HG03060 (cell line): ENCODE results near the gene ERP27.

Experiments
- ATAC-seq: cut with Tn5 transposase; IDR thresholded peaks from one replicate; pipeline ENCODE4 v1.9.1; 2021; ENCODE audit warnings: low read depth, moderate number of reproducible peaks; ENCODE audit not compliant: unreplicated experiment

ERP27 gene

DNA sequence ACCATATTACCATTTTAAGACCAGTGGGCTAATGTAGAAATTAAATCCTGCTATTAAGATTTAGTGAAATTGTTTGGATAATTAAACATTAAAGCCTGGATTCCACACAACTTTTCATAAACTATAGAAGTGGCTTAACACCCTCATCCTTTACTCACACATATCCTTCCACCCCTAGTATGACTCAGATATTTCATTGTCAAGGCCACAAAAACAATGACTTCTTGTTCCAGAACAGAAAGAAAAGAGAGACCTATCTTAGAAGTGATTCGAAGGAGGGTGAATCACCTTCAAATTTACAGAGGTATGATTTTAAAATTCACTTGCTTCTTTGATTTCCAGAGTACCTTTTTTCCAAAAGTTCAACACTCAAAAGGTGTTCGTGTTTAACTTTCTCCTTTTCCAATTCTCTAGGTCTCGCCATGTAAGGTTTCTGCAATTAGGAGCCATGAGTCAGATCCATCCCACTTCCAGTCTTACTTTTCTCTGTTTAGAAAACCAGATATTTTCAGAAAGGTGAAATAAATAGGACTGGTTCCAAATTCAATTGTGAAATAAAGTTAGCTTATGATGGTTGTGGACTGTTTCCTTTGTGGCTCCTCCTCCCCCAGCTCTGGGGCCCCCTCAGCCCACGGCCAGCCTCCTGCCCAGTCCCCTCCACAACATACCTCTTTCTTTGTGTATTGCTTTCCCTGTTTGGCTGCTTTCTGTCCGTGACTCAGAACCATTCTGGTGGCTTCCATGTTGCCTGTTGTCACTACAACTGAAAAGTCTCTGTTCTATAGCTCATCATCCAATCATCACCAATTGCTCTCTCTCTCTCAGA is 28.0 kb downstream of the ERP27 start:
- no peak for ATAC-seq

DNA sequence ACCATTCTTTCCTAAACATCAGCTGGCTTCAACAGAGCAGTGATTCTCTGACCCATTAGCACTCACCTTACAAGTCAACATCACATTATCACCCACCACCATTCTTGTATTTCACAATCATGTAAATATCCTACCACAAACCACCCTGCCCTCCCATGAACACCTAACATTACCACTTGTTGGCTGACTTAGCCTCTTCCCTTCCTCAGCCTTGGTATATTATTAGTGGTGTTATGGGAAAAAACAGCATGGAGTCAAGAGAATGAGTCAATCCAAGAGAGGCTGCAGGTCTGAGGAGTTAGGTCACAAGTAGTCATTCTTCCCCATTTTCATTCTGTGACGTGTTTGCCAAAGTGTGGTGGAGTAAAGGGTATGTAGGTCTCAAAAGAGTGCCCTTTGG is 30.4 kb downstream of the ERP27 start:
- ATAC-seq = no peak

DNA sequence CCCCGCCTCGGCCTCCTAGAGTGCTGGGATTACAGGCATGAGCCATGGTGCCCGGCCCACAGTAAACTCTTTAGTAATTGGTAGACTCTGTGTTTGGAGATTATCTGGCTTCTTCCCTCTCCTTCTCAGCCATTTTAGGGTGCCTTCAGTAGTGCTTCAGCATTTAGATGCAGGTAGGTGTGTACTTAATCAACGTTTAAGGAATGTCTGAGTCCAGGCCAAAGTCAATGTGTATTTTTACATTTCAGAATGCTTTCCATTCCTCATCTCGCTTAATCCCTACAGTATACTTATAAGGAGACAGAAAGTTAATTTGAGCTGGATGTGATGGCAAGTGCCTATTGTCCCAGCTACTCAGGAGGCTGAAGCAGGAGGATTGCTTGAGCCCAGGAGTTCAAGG is 32.2 kb downstream of the ERP27 start:
- no peak for ATAC-seq

DNA sequence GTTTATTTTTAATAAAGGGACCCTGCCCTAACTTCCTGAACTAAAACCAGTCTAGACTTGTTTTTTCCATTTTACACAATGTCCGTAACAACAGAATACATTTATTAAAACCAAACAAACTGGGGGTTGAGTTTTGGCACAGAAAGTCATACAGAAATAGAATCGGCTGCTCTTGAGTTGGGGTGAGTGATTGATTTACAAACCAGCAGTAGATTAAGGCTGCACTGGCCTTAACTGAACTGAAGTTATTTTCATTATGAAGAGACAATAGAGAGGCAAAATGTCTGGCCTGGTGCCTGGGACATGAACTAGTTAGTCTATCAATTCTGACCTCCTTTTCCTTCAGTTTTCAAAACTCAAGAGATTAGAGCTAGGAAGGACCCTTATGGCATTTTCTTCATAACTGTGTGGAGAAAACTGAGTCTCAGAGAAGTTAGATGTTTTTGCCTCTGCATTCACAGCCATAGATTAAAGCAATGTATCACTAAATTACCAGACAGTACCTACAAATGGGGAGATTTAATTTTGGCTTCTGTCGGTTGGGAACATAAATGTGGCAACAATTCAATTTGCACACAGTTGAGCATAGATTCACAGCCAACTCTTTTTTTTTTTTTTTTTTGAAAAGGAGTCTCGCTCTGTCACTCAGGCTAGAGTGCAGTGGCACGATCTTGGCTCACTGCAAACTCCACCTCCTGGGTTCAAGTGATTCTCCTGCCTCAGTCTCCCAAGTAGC is 32.9 kb downstream of the ERP27 start:
- ATAC-seq = no peak

DNA sequence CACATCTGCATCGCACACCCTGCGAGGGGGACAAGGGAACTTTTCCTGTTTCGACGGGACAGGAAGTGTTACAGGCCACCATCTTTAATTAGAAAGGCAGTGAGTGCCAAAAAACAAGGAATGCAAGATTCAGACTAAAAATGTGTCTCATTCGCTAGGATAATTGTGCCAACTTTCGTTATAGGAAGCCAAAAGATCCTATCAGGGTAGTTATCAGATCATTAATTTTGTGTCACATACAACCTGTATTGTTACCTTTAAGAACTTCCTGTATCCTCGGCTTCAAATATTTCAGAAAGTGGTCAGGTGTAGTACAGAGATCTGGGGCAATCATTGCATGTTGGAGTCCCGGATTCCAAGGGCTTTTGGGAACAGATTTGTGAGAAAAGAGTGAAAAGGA is 33.5 kb downstream of the ERP27 start:
- no peak for ATAC-seq

DNA sequence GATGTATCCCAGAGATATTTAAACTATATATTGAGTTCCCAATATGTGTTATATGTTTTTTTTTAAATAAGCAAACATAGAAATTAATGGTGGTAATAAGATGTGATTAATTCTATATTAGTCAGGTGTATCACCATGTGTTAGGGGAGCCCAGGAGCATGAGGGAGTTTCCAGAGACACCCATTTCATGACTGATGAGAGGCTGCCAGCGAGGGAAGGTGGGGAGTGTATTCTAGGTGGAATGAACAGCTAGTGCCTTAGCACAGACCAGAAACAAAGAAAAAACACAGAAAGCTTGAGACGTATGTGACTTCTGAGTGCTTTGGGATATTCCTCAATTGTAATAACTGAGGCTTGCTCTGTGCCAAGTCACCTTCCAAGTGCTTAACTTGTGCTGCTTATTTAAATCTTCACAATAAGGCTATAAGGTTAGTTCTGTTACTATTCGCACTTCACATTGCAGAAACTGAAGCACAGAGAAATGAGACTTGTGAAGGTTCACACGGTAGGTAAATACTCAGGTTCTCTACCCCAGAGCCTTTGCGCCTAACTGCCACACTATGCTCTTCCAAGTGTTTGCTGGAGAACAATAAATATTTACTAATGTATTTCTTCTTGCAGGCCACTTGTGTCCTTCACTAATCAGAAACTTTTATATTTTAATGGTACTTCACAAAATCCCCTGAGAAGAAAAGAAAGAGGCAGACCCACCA is 34.8 kb downstream of the ERP27 start:
- no peak for ATAC-seq

DNA sequence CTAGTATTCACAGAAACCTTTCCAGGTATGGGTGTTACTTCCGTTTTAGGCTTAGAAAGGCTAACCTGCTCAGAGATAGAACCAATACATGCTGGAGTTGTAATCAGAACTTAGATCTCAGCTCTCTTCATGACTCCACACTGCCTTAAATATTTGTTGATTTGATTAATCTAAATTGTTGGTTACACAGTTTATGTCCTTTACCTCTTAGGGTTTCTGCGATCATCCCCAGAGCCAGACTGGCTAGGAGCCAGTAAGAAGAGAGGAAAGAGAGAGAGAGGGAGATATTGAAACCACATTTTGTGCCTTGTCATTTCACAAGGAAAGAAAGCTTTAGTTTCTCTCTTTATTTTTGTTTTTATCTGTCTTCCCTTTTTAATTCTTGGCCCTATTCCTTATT is 35.9 kb downstream of the ERP27 start:
- no peak for ATAC-seq

DNA sequence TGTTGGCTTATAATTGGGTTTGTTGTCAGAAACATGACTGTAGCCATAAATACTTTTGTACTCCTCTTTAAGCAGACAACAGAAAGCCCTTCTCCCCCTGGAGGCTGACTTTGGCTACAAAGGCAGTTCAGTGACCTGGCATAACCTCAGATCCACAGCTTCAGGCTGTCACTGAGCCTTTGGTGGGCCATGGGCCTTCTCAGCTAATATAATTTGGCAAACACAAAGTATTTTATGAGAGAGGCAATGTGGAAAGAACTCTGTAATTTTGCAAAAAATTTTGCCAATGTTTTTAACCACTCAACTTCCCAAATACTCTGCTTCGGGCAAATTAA is 37.1 kb downstream of the ERP27 start:
- no peak for ATAC-seq

DNA sequence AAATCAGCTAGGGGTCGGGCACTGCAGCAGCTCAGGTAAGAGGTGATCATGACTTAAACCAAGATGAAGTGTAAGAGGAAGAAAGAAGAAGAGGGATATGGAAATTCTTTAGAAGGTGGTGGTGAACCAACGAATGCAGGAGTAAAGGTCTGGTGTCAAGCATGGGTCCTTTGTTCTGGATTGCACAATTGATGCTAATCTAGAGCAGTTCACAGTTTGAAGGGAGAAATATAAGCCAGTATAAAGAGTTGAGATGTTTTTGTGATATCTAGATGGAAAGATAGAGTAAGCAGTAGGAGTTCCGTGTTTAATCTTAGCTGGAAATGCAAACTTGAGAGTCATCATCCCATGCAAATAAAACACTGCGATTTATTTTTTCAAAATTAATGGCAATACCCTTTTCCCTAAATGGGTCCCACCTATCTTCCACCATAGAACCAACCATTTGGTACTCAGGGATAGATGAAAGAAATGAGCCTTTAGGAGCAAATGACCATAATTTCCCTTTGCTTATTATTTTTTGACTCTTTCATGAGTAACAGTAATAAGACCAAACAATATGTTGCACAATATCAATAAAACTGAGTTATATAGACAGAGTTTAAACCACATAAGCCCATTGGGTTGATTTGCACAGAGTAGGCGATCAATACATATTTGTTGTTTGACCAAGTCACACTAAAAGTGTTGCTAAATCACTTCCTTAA is 37.7 kb downstream of the ERP27 start:
- ATAC-seq = no peak

DNA sequence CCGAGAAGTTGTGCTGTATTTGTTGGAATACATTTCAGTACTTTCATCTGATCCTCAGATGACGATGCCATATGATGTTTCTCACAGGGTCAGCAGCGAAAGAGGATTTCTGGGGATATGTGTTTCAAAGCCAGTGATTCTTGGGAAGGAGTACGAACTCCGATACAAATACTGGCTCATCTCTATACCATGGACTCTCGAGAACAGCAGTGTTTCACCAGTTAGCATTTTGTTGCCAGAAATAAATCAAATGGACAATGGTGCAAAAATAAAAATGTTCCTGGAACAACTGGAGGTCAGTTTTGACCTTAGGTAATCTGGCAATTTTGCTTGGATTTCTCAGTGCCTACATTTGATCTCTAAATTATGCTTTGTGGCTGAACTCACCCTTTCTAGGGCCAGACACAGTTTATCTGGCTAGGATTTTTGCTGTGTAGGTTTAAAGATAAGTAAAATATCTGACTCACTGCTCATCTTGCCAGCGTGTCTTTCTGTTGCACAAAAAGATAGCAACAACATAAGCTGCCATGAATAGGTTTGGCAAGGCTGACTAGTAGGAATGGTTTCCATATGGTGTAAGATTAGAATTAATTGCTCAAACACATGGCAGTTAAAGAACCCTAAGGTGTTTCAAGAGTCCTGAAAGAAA is 41.7 kb downstream of the ERP27 start:
- no peak for ATAC-seq

DNA sequence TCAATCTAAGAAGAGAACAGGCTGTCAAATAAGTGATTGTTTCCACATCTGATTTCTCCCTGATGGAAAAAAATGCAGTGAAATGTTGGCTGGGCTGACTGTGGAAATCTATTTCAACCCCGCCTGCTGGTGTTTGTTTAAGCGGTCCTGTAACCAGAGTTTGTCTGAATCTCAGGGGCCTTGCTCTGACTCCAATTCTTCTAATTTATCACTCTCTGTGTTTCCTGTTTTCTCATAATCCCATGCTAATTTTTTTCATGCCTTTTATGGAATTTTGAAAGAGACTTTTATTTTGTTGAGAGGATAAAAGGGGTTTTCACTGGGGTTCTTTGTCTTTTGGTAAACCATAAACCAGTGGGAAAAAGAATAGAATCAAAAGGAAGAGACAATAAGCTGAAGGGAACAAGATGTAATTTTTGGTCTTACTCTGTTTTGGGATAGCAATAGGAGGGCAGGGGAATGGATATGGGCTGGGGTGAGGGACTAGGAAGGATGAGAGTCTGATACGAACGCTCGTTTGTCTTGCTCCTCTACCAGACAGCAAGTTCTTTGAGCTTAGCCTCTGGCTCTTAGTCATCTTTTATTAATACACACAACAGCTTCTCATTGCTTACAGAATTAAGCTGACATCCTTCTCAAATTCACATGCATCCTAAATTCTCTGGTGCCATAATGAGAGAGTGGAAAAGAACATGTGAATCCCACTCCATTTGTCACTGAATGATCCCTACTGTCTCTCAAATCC is 44.7 kb downstream of the ERP27 start:
- no peak for ATAC-seq

DNA sequence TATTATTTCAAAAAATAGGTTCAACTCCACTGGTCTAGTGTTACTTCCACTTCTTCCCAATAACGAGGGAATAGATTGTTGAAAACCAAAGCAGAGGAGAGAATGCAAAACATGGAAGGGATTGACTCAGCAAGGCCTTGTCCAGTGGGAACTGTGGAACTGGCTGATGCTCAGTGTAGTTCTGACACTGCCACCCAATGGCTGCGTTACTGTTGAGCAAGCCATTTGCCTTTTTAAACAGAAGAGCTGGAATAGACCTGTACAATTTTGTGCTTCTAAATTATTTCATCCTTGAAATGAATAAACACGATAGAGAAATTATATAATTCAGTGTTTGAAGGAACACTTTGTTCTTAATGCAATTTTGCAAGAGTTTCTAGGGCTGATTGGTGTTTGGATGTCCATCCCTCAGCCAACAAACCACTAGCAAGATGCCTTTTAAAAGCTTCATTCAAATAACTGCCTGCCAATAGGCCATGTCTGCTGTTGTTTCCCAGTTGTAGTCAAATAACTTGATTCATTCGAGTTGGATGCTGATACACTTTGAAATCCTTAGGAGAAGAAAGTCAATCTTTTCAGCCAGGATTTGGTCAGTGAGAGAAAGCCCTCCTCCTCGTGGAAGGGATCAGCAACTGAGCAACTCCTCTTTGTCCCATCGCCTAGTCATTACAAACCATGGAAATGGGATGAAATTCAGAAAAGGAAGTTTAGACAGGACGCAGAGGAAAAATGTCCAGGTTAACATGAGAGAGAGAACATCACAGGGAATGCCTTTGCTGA is 45.4 kb downstream of the ERP27 start:
- no peak for ATAC-seq

DNA sequence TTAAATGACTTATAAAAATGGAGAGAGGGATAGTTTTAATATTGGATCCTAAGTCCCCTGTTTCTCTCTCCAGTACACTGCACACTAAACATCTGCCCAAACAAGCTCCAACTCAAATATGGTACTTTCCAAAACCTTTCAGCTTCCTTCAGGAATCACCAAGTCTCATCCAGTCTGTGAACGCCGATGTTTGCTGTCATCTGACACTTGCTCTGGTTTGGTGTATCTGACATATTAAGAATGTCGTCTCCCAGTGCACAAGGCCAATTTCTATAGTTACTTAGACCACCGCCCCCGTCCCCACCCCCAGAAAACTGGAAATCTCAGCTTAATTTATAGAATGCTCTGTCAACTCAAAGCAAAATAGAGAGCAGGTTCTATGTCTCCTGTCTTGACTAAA is 47.6 kb downstream of the ERP27 start:
- no peak for ATAC-seq

DNA sequence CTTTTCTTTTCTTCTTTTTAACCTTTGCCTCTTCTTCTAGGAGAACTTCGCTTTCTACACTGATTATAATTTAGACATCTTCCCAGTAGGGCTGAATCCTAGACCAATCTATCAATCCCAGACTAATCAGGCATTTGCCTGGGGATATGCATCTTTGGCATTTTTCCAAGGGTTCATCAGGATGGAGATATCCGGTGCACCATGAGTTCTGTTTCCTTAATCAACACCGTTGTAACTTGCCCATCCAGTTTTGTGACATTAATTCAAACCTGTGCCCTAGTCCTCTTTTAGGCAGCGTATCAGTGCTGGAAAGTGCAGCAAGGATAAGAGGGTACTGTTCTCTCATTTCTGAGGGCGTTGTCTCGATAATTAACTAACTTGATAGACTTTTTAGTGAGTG is 52.1 kb downstream of the ERP27 start:
- ATAC-seq = no peak

DNA sequence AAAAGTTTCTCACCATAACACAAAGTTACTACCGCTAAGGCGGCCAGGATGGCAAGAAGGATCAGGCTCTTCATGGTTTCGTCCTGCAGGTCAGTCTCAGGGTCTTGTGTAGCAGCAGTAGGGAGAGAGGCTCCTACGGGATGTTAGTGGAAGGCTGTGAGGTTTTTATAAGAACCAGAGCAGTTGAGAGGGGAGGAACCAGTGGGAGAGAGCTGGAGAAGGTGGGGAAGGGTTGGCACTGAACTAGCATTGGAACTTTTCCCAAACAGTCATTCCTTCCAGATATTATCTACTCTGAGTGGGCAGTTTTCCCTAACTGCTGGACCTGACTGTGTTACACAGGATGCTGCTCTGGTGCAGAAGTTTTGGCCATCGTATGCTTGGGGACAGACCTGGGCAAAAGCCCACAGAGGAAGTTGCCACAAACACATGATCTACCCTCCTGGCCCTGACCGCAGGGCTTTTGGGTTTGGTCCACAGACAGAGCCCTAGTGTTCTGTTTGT is 52.6 kb downstream of the ERP27 start, which contains the start of gene MGP:
Gene MGP, minus strand, starts transcription at position 137 of the 504 bp plus-strand sequence. Its CDS starts 63 bp downstream, at position 74.
- no peak for ATAC-seq

DNA sequence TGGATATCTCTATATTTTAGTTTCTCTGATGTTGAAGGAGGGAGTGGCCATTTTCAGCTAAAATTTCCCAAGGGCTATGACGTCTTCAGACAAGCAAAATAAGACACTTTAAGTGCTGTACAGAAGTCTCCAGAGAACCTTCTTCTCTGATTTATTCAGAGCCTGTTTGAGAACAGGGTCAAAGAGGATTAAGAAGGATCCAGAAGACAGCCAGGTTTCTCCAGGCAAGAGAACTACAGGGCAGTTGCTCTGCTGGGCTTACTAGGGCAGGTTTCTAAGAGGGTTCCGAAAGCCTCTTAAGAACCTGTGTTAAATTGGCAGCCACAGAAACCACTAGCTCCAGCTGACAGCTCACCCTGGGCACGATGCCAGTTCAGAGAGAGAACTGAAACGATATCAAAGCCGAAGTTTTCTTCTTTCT is 53.9 kb downstream of the ERP27 start:
- peak; percentile 90 for ATAC-seq

DNA sequence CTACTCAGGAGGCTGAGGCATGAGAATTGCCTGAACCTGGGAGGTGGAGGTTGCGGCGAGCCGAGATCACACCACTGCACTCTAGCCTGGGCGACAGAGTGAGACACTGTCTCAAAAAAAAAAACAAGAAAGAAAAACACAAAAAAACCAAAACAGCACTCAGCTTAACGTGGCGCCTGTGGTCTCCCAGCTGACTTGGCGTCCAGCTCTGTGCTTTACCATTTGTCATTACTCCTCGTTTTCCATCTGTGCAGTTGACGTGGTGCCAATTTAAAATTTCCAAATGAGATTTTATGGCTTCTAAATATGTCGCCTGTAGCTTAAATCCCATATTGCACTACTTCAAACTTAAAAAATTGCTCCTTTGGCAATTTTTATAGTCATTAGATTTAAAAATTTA is 54.7 kb downstream of the ERP27 start:
- ATAC-seq = no peak

DNA sequence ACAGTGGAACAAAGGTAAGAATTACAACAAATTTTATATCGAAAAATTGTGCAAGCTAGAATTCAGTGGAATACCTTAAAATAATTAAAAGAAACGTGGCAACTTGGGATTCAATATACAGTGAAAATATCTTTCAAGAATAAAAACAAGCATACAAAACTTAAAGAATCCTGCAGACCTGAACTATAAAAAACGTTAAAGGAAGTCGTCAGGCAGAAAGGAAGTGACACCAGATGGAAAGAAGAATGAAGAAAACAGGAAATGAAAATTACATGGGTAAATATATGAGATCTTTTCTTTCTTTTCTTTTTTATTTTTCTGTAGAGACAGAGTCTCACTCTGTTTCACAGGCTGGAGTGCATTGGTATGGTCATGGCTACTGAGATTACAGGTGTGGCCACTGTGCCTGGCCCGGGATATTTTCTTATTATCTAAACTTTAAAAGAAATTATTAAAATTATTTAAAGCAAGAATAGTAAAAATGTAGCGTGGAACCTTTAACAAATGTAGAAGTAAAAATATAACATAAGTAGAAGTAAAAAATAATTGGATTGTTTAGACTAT is 57.4 kb downstream of the ERP27 start:
- ATAC-seq = no peak
